H1 (cell line): ENCODE data around the gene EPHB1. TPM values are rescaled to one million over a fixed set of nuclear protein-coding genes. Genes with fewer than 3 reads are reported as not detected.

ENCODE experiments used
- EP300 ChIP-seq, 2 experiments: IDR thresholded peaks; 1 replicate in 1 of 2; 2 replicates in 1 of 2; pipeline ENCODE4 v1.6.1; 2011 to 2012; ENCODE audit warnings: low read depth in 2 of 2, low read length in 2 of 2, mild to moderate bottlenecking in 2 of 2, borderline replicate concordance in 1 of 2, inconsistent platforms in 1 of 2, moderate library complexity in 1 of 2
- GABPA ChIP-seq: IDR thresholded peaks from 2 replicates; pipeline ENCODE4 v1.6.1; 2011; ENCODE audit warnings: mild to moderate bottlenecking, low read length, moderate library complexity, borderline replicate concordance; ENCODE audit not compliant: insufficient read depth
- SP4 ChIP-seq: IDR thresholded peaks from 2 replicates; pipeline ENCODE4 v1.6.1; 2012; ENCODE audit warnings: low read length, inconsistent platforms
- polyA plus RNA-seq, 7 experiments: library from polyadenylated mRNA; depleted of rRNA in 3 of 7; stranded (reverse) in 5 of 7; unstranded in 2 of 7; fragments of >200 nt in 5 of 7; fragments of 200-250 nt in 2 of 7; gene quantifications; 1 replicate in 5 of 7; 2 replicates in 1 of 7; 4 replicates in 1 of 7; pipeline versions ENCODE4 v1.2.1 to v1.2.3, GENCODE V29; 2011 to 2013; ENCODE audit warnings: missing spikeins in 2 of 7, mixed read lengths in 2 of 7
- total RNA-seq: library from RNA; stranded (reverse); fragmentation: NEBNext Ultra II Directional; extraction: Animal tissue kit (Norgen Biotek cat#: 25700); gene quantifications from 2 replicates; pipeline ENCODE4 v1.2.1, GENCODE V29; 2021

The EPHB1 gene
- total and polyA plus RNA-seq, 2 of the 8 experiments (the other 6 are each of a cell fraction or from before 2014, with no cell fraction given) = 3.5 to 5.9 TPM

GRCh38 chr3:135249186-135249585 is 454.1 kb downstream of the EPHB1 start (continued):
- TF ChIP-seq GABPA (no peak), SP4 (no peak), EP300 (IDR thresholded peaks at IDR 0.05; ENCODE audit: borderline replicate concordance in 1 of 2, low read depth in 2 of 2, low read length in 2 of 2) (no peak)
